ENCODE measurements around the gene ITIH4. TPM values are rescaled to one million over a fixed set of nuclear protein-coding genes. Genes with fewer than 3 reads are reported as not detected.

Gene ITIH4
- total and polyA plus RNA-seq, 4 donors, result 4.5 to 33.8 (median 12.0) TPM

- peaks cover 0 to 3% (median 0%) of the 10 kb centered on the region in 3 donors for H3K27me3 ChIP-seq (ENCODE audit: control insufficient read depth in 3 of 3, insufficient read depth in 3 of 3, low read length in 2 of 3)
- no peaks in the 10 kb centered on the region for H3K36me3 ChIP-seq (ENCODE audit: control insufficient read depth in 4 of 4, insufficient read depth in 4 of 4, low read length in 4 of 4)
- H3K4me3 ChIP-seq, result no peak overlapping the region
- no peaks in the 10 kb centered on the region for H3K9me3 ChIP-seq (ENCODE audit: control insufficient read depth in 4 of 4, insufficient read depth in 3 of 4, low read length in 3 of 4)
- H3K27ac ChIP-seq (ENCODE audit: low read depth in 1 of 2, low read length in 1 of 2), result no peak overlapping the region
- DNase-seq (peak in 1 of 3 donors; percentile 6), ATAC-seq (ENCODE audit: insufficient read depth, low FRiP score) (no peak)
- no peak overlapping the region for H3K9ac ChIP-seq (ENCODE audit: insufficient read depth in 1 of 2, low read length in 2 of 2)
- 87 to 90% methylated on average over 3 of the region's 3 CpGs for WGBS, 2 donors
- no peaks in the 10 kb centered on the region for H3K4me1 ChIP-seq (ENCODE audit: control insufficient read depth in 5 of 5, insufficient read depth in 5 of 5, low read length in 5 of 5)
- TF ChIP-seq CTCF (IDR thresholded peaks at IDR 0.05; ENCODE audit: control extremely low read depth, extremely low read depth), result no peak
Measured at GRCh38 chr3:52783211-52783555, 47.3 kb downstream of the ITIH4 start.

GRCh38 chr3:52782412-52783210, 47.9 kb downstream of the ITIH4 start:
- ATAC-seq (ENCODE audit: insufficient read depth, low FRiP score) (no peak), DNase-seq (peak in 1 of 3 donors; percentile 4)
- Histone ChIP-seq H3K27ac (ENCODE audit: low read depth in 1 of 2, low read length in 1 of 2) (no peak overlapping the region), H3K36me3 (ENCODE audit: control insufficient read depth in 4 of 4, insufficient read depth in 4 of 4, low read length in 4 of 4) (no peaks in the 10 kb centered on the region), H3K4me1 (ENCODE audit: control insufficient read depth in 5 of 5, insufficient read depth in 5 of 5, low read length in 5 of 5) (no peaks in the 10 kb centered on the region), H3K9ac (ENCODE audit: insufficient read depth in 1 of 2, low read length in 2 of 2) (no peak overlapping the region), H3K9me3 (ENCODE audit: control insufficient read depth in 4 of 4, insufficient read depth in 3 of 4, low read length in 3 of 4) (no peaks in the 10 kb centered on the region), H3K27me3 (ENCODE audit: control insufficient read depth in 3 of 3, insufficient read depth in 3 of 3, low read length in 2 of 3) (peaks cover 0 to 3% (median 0%) of the 10 kb centered on the region in 3 donors), H3K4me3 (no peak overlapping the region)
- no peak for TF ChIP-seq CTCF (IDR thresholded peaks at IDR 0.05; ENCODE audit: control extremely low read depth, extremely low read depth)
- WGBS, 2 donors, result 70 to 79% methylated on average over 12 of the region's 12 CpGs

DNA sequence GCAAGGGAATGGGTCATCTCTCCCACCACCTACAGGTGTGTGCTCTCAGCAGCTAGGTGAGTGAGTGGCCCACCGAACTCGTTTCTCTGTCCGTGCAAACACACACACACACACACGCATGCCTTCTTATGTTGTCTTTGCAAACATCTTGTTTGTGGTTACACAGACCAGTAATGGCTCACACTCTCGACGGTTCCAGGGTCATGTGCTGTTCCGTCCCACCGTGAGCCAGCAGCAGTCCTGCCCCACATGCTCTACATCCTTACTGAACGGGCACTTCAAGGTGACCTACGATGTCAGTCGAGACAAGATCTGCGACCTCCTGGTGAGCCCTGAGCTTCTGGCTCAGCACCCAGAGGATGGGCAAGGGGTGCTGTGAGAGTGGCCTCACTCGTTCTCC, 48.7 kb downstream of the ITIH4 start:
- Histone ChIP-seq H3K9ac (ENCODE audit: insufficient read depth in 1 of 2, low read length in 2 of 2) (no peak overlapping the region), H3K4me1 (ENCODE audit: control insufficient read depth in 5 of 5, insufficient read depth in 5 of 5, low read length in 5 of 5) (no peaks in the 10 kb centered on the region), H3K27ac (ENCODE audit: low read depth in 1 of 2, low read length in 1 of 2) (no peak overlapping the region), H3K27me3 (ENCODE audit: control insufficient read depth in 3 of 3, insufficient read depth in 3 of 3, low read length in 2 of 3) (peaks cover 0 to 3% (median 0%) of the 10 kb centered on the region in 3 donors), H3K4me3 (no peak overlapping the region), H3K36me3 (ENCODE audit: control insufficient read depth in 4 of 4, insufficient read depth in 4 of 4, low read length in 4 of 4) (no peaks in the 10 kb centered on the region), H3K9me3 (ENCODE audit: control insufficient read depth in 4 of 4, insufficient read depth in 3 of 4, low read length in 3 of 4) (no peaks in the 10 kb centered on the region)
- 48 to 62% methylated on average over 13 of the region's 13 CpGs for WGBS, 2 donors
- no peak for ATAC-seq (ENCODE audit: insufficient read depth, low FRiP score)
- no peak for TF ChIP-seq CTCF (IDR thresholded peaks at IDR 0.05; ENCODE audit: control extremely low read depth, extremely low read depth)
- DNase-seq, result peak in 1 of 3 donors; percentile 6

Measured in lung (tissue), 12 donors.